HCT116 (cell line): ENCODE data around the gene FHIT. TPM values are rescaled to one million over a fixed set of nuclear protein-coding genes. Genes with fewer than 3 reads are reported as not detected.

Experiments used
- ATAC-seq: fragments of 200-7000 bp; cut with Tn5 transposase; 2 replicates; pipeline ENCODE4 v1.9.1; 2020; ENCODE audit warnings: mild to moderate bottlenecking, moderate library complexity
- BruUV-seq: library from RNA; stranded (reverse); fragments of 400-500 nt; replicated peaks from 2 replicates; lab custom pipeline; 2021; lab: Mats Ljungman, UMichigan
- CTCF ChIA-PET: fragments of 300-600 bp; sonication (Branson Sonifier 250); formaldehyde crosslinking; loops from one replicate; lab custom pipeline; 2021; ENCODE audit warnings: antibody characterized with exemption; lab: Charles Lee
- POLR2A ChIA-PET: fragments of 300-600, 350-600 bp; sonication (Branson Sonifier 250); formaldehyde crosslinking; loops from one replicate; lab custom pipeline; 2021; ENCODE audit warnings: antibody characterized with exemption; lab: Charles Lee
- RAD21 ChIA-PET, 2 experiments: fragments of 300-600 bp; sonication (Branson Sonifier 250); formaldehyde crosslinking; loops; one replicate each; lab custom pipeline; 2023; ENCODE audit warnings: low total read pairs in 2 of 2; ENCODE audit not compliant: uncharacterized antibody in 2 of 2, unreplicated experiment in 2 of 2, low non-redundant PET in 1 of 2; lab: Charles Lee
- DNase-seq: peaks from one replicate; pipeline ENCODE4 v3.0.0-alpha.2; 2010; ENCODE audit warnings: low read depth, low spot score
- H2AFZ ChIP-seq: fragments of 200-600 bp; shearing (Covaris generic), sonication (generic); 2 replicates; pipeline ENCODE4 v1.6.1; 2017; ENCODE audit warnings: low read depth, mixed run types, mixed read lengths, antibody characterized with exemption, low read length; ENCODE audit not compliant: poor library complexity, severe bottlenecking
- H3K27ac ChIP-seq: 2 replicates; pipeline ENCODE4 v1.5.1; 2012; ENCODE audit warnings: low read depth, low read length
- H3K27me3 ChIP-seq: fragments of 200-600 bp; sonication (generic); 2 replicates; pipeline ENCODE4 v1.6.1; 2016; ENCODE audit warnings: mixed run types, low read length, mixed read lengths; ENCODE audit not compliant: insufficient read depth
- H3K36me3 ChIP-seq, 2 experiments: fragments of 200-500 bp in 1 of 2; fragments of 200-600 bp in 1 of 2; sonication (Bioruptor generic) in 1 of 2; sonication (generic) in 1 of 2; 2 replicates each; pipeline versions ENCODE4 v1.5.1 to v1.6.1; 2014 to 2016; ENCODE audit warnings: low read length in 2 of 2, inconsistent platforms in 1 of 2, mixed read lengths in 1 of 2, mixed run types in 1 of 2; ENCODE audit not compliant: insufficient read depth in 2 of 2, control insufficient read depth in 1 of 2
- H3K4me1 ChIP-seq, 2 experiments: fragments of 200-600 bp in 1 of 2; sonication (generic) in 1 of 2; 2 replicates each; pipeline versions ENCODE4 v1.5.1 to v1.6.1; 2012 to 2017; ENCODE audit warnings: low read length in 2 of 2, inconsistent platforms in 1 of 2, mild to moderate bottlenecking in 1 of 2, mixed read lengths in 1 of 2, mixed run types in 1 of 2, moderate library complexity in 1 of 2; ENCODE audit not compliant: insufficient read depth in 2 of 2, control insufficient read depth in 1 of 2
- H3K4me2 ChIP-seq: fragments of 200-600 bp; sonication (generic); 2 replicates; pipeline ENCODE4 v1.6.1; 2017; ENCODE audit warnings: mixed run types, low read length, mixed read lengths
- H3K4me3 ChIP-seq, 2 experiments: fragments of 200-600 bp in 1 of 2; sonication (generic) in 1 of 2; replicated peaks in 1 of 2; 2 replicates each; pipeline ENCODE4 v1.5.1; 2011 to 2016; ENCODE audit warnings: low read length in 2 of 2, control low read depth in 1 of 2, low read depth in 1 of 2, mild to moderate bottlenecking in 1 of 2, mixed read lengths in 1 of 2, mixed run types in 1 of 2
- H3K79me2 ChIP-seq: fragments of 200-600 bp; sonication (generic); 2 replicates; pipeline ENCODE4 v1.6.1; 2017; ENCODE audit warnings: mild to moderate bottlenecking, mixed run types, low read length, moderate library complexity, mixed read lengths; ENCODE audit not compliant: insufficient read depth
- H3K9ac ChIP-seq: fragments of 200-600 bp; sonication (generic); 2 replicates; pipeline ENCODE4 v1.6.1; 2016; ENCODE audit warnings: low read length, mixed read lengths
- H3K9me2 ChIP-seq: fragments of 200-600 bp; sonication (generic), shearing (Covaris generic); 2 replicates; pipeline ENCODE4 v1.6.1; 2017; ENCODE audit warnings: mixed run types, mild to moderate bottlenecking, moderate library complexity; ENCODE audit not compliant: insufficient read depth
- H3K9me3 ChIP-seq, 2 experiments: fragments of 200-500 bp in 1 of 2; fragments of 200-600 bp in 1 of 2; sonication (Bioruptor generic) in 1 of 2; sonication (generic) in 1 of 2; 2 replicates each; pipeline ENCODE4 v1.6.1; 2014 to 2017; ENCODE audit warnings: low read length in 2 of 2, mixed read lengths in 2 of 2, inconsistent platforms in 1 of 2, low read depth in 1 of 2, mild to moderate bottlenecking in 1 of 2, mixed run types in 1 of 2, moderate library complexity in 1 of 2; ENCODE audit not compliant: control insufficient read depth in 1 of 2, insufficient read depth in 1 of 2
- H4K20me1 ChIP-seq: fragments of 200-600 bp; sonication (generic), shearing (Covaris generic); 2 replicates; pipeline ENCODE4 v1.6.1; 2017; ENCODE audit warnings: mixed run types, mild to moderate bottlenecking, moderate library complexity; ENCODE audit not compliant: insufficient read depth
- CEBPB ChIP-seq: IDR thresholded peaks from 2 replicates; pipeline ENCODE4 v1.6.1; 2012; ENCODE audit warnings: low read depth
- EGR1 ChIP-seq: IDR thresholded peaks from 2 replicates; pipeline ENCODE4 v1.6.1; 2012; ENCODE audit warnings: low read depth
- ELF1 ChIP-seq: IDR thresholded peaks from 2 replicates; pipeline ENCODE4 v1.6.1; 2012; ENCODE audit warnings: low read depth, borderline replicate concordance
- EZH2 ChIP-seq: fragments of 200-600 bp; sonication (generic); IDR thresholded peaks from 2 replicates; pipeline ENCODE4 v1.6.1; 2017; ENCODE audit warnings: antibody characterized with exemption, mixed run types
- EZH2phosphoT487 ChIP-seq: fragments of 200-600 bp; IDR thresholded peaks from 2 replicates; pipeline ENCODE4 v1.6.1; 2018; ENCODE audit warnings: antibody characterized with exemption, borderline replicate concordance
- JUND ChIP-seq: IDR thresholded peaks from 2 replicates; pipeline ENCODE4 v1.6.1; 2012
- POLR2A ChIP-seq: IDR thresholded peaks from 2 replicates; pipeline ENCODE4 v1.7.0; 2011; ENCODE audit warnings: borderline replicate concordance; ENCODE audit not compliant: insufficient read depth, insufficient read length; ENCODE audit errors: extremely low read depth
- POLR2AphosphoS5 ChIP-seq: IDR thresholded peaks from 2 replicates; pipeline ENCODE4 v1.6.1; 2011; ENCODE audit warnings: mild to moderate bottlenecking, low read depth, low read length, moderate library complexity
- RAD21 ChIP-seq: IDR thresholded peaks from 2 replicates; pipeline ENCODE4 v1.6.1; 2012; ENCODE audit warnings: low read depth, mild to moderate bottlenecking
- REST ChIP-seq: IDR thresholded peaks from 2 replicates; pipeline ENCODE4 v1.6.1; 2012; ENCODE audit warnings: low read depth
- SIN3A ChIP-seq: IDR thresholded peaks from 2 replicates; pipeline ENCODE4 v1.6.1; 2012; ENCODE audit warnings: low read depth
- SP1 ChIP-seq: IDR thresholded peaks from 2 replicates; pipeline ENCODE4 v1.6.1; 2012; ENCODE audit warnings: low read depth
- SRF ChIP-seq: IDR thresholded peaks from 2 replicates; pipeline ENCODE4 v1.6.1; 2012; ENCODE audit warnings: low read depth
- ZBTB33 ChIP-seq: IDR thresholded peaks from 2 replicates; pipeline ENCODE4 v1.6.1; 2011; ENCODE audit warnings: mild to moderate bottlenecking, low read length, moderate library complexity; ENCODE audit not compliant: insufficient replicate concordance; ENCODE audit errors: extremely low read depth
- ZFX ChIP-seq: fragments of 450-650 bp; IDR thresholded peaks from 2 replicates; pipeline ENCODE4 v1.6.1; 2017
- intact Hi-C: fragments of 100-400 bp; cut with micrococcal nuclease; formaldehyde crosslinking; loops from 2 replicates; pipeline ENCODE4 v1.10.0; 2022
- total RNA-seq: library from RNA; stranded (reverse); gene quantifications from one replicate; pipeline ENCODE4 v1.2.1, GENCODE V29; 2021; ENCODE audit not compliant: unreplicated experiment
- TF ChIP-seq, protein P1 (sequence below), 3 experiments: fragments of 200-600 bp in 1 of 3; sonication (generic) in 1 of 3; IDR thresholded peaks in 2 of 3; conservative IDR thresholded peaks in 1 of 3; 2 replicates each; pipeline ENCODE4 v1.5.1; 2012 to 2017; ENCODE audit warnings: low read depth in 2 of 3, low read length in 2 of 3, antibody characterized with exemption in 1 of 3, borderline replicate concordance in 1 of 3, control low read depth in 1 of 3, mild to moderate bottlenecking in 1 of 3, mixed read lengths in 1 of 3, mixed run types in 1 of 3, moderate library complexity in 1 of 3; ENCODE audit not compliant: insufficient read depth in 1 of 3

FHIT gene
- total RNA-seq, 1 experiment from 2014 or later, result 20.1 TPM

DNA sequence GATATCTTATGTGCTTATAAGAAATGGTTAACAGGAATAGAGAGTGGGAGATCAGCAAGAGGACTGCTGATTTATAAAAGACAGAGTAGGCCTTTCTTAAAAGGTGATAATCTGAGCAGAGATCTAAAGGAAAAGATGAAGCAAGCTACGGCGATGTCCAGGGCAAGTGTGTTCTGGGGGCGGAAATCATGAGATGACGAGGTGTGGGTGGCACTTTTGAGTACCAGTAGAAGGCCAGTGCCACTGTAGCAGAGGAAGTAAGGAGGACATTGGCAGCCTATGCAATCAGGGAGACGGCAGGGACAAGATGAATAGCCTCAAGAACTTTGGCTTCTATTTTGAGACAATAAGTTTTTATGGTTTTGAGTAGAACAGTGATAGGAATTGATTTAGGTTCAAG lies 492.4 kb downstream of the FHIT start:
- Histone ChIP-seq H3K9me3 (no peaks in the 10 kb centered on the region), H3K4me1 (no peaks in the 10 kb centered on the region), H3K4me3 (no peak overlapping the region), H3K27ac (no peak overlapping the region), H3K36me3 (no peaks in the 10 kb centered on the region), H2AFZ (no peak overlapping the region), H3K9ac (no peak overlapping the region), H4K20me1 (no peaks in the 10 kb centered on the region), H3K27me3 (no peaks in the 10 kb centered on the region), H3K9me2 (no peaks in the 10 kb centered on the region), H3K4me2 (no peak overlapping the region), H3K79me2 (no peaks in the 10 kb centered on the region)
- intact Hi-C loops, result no loop called here
- RAD21 ChIA-PET, result no interaction called here
- TF ChIP-seq REST (no peak), SP1 (no peak), POLR2AphosphoS5 (no peak), JUND (no peak), ELF1 (no peak), EGR1 (no peak)
- CTCF ChIA-PET, result no interaction called here
- POLR2A ChIA-PET, result no interaction called here
- ATAC-seq (no peak), DNase-seq (no peak)
- no TSS peak for BruUV-seq

GRCh38 chr3:60758171-60758570 lies 493.1 kb downstream of the FHIT start:
- Histone ChIP-seq H4K20me1 (no peaks in the 10 kb centered on the region), H3K27ac (no peak overlapping the region), H3K36me3 (no peaks in the 10 kb centered on the region), H3K27me3 (no peaks in the 10 kb centered on the region), H2AFZ (no peak overlapping the region), H3K9me3 (no peaks in the 10 kb centered on the region), H3K9me2 (no peaks in the 10 kb centered on the region), H3K4me2 (no peak overlapping the region), H3K4me3 (no peak overlapping the region), H3K79me2 (no peaks in the 10 kb centered on the region), H3K9ac (no peak overlapping the region), H3K4me1 (no peaks in the 10 kb centered on the region)
- intact Hi-C loops, result no loop called here
- ChIA-PET CTCF (no interaction called here), RAD21 (no interaction called here), POLR2A (no interaction called here)
- BruUV-seq, result no TSS peak
- ATAC-seq, result no peak
- DNase-seq, result no peak
- TF ChIP-seq POLR2AphosphoS5, result no peak
- TF ChIP-seq EZH2phosphoT487, result no peak
- TF ChIP-seq EZH2, result no peak
- TF ChIP-seq RAD21, result no peak
- TF ChIP-seq SRF, result no peak
- TF ChIP-seq ZFX, result no peak
- TF ChIP-seq ZBTB33, result no peak
- TF ChIP-seq POLR2A, result no peak
- TF ChIP-seq SIN3A, result no peak
- no peak for TF ChIP-seq JUND
- TF ChIP-seq, protein P1, sequence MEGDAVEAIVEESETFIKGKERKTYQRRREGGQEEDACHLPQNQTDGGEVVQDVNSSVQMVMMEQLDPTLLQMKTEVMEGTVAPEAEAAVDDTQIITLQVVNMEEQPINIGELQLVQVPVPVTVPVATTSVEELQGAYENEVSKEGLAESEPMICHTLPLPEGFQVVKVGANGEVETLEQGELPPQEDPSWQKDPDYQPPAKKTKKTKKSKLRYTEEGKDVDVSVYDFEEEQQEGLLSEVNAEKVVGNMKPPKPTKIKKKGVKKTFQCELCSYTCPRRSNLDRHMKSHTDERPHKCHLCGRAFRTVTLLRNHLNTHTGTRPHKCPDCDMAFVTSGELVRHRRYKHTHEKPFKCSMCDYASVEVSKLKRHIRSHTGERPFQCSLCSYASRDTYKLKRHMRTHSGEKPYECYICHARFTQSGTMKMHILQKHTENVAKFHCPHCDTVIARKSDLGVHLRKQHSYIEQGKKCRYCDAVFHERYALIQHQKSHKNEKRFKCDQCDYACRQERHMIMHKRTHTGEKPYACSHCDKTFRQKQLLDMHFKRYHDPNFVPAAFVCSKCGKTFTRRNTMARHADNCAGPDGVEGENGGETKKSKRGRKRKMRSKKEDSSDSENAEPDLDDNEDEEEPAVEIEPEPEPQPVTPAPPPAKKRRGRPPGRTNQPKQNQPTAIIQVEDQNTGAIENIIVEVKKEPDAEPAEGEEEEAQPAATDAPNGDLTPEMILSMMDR (IDR thresholded peaks at IDR 0.05 in 2 of 3, conservative IDR thresholded peaks at IDR 0.05 in 1 of 3; ENCODE audit: borderline replicate concordance in 1 of 3, insufficient read depth in 1 of 3, low read depth in 2 of 3, low read length in 2 of 3), result no peak
- no peak for TF ChIP-seq CEBPB
